Measurements from ENCODE around the gene FSTL4.
"Not testable (repeated sequence)": the region's sequence is repeated elsewhere in the genome, so short reads cannot be mapped to it uniquely, and the experiment has no call there.

DNA sequence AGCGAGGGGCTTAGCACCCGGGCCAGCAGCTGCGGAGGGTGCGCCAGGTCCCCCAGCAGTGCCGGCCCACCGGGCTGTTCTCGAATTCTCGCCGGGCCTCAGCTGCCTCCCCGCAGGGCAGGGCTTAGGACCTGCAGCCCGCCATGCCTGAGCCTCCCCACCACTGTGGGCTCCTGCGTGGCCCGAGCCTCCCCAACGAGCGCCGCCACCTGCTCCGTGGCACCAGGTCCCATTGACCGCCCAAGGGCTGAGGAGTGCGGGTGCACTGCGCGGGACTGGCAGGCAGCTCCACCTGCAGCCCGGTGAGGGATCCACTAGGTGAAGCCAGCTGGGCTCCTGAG lies 217.9 kb downstream of the FSTL4 start:
- TF ChIP-seq POLR2A (IDR thresholded peaks at IDR 0.05), result not testable (repeated sequence)
- TF ChIP-seq, protein P1, sequence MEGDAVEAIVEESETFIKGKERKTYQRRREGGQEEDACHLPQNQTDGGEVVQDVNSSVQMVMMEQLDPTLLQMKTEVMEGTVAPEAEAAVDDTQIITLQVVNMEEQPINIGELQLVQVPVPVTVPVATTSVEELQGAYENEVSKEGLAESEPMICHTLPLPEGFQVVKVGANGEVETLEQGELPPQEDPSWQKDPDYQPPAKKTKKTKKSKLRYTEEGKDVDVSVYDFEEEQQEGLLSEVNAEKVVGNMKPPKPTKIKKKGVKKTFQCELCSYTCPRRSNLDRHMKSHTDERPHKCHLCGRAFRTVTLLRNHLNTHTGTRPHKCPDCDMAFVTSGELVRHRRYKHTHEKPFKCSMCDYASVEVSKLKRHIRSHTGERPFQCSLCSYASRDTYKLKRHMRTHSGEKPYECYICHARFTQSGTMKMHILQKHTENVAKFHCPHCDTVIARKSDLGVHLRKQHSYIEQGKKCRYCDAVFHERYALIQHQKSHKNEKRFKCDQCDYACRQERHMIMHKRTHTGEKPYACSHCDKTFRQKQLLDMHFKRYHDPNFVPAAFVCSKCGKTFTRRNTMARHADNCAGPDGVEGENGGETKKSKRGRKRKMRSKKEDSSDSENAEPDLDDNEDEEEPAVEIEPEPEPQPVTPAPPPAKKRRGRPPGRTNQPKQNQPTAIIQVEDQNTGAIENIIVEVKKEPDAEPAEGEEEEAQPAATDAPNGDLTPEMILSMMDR (IDR thresholded peaks at IDR 0.05), result not testable (repeated sequence)

Data from lower leg skin (tissue), 3 donors.